Right cardiac atrium (tissue), 5 donors: Measurements from ENCODE around the gene GPHA2. TPM values are rescaled to one million over a fixed set of nuclear protein-coding genes. Genes with fewer than 3 reads are reported as not detected.

Source experiments
- ATAC-seq, 2 donors: fragments of 200-7000 bp; cut with Tn5 transposase; one replicate each; pipeline versions ENCODE4 v1.8.0 to v1.9.1; 2020; ENCODE audit warnings: moderate library complexity in 2 of 2, mild to moderate bottlenecking in 1 of 2
- DNase-seq, 3 donors: peaks; one replicate each; pipeline ENCODE4 v3.0.0-alpha.2; 2020
- H3K27ac ChIP-seq: one replicate; pipeline ENCODE4 v1.5.1; 2013; ENCODE audit warnings: mild to moderate bottlenecking, low read length, control low read depth, moderate library complexity
- H3K27me3 ChIP-seq: one replicate; pipeline ENCODE4 v1.6.1; 2013; ENCODE audit not compliant: control insufficient read depth, insufficient read depth
- H3K4me1 ChIP-seq: one replicate; pipeline ENCODE4 v1.6.1; 2013; ENCODE audit warnings: low read length; ENCODE audit not compliant: control insufficient read depth, insufficient read depth
- H3K4me3 ChIP-seq: one replicate; pipeline ENCODE4 v1.5.1; 2013; ENCODE audit warnings: low read length, control low read depth
- H3K9me3 ChIP-seq: one replicate; pipeline ENCODE4 v1.6.1; 2013; ENCODE audit warnings: low read length; ENCODE audit not compliant: control insufficient read depth
- WGBS: extraction: QIAGEN DNeasy Blood & Tissue Kit; methylation state at CpG from one replicate; pipeline ENCODE4 v1.1.7; 2013; 5-methylcytosine and 5-hydroxymethylcytosine counted together
- intact Hi-C, 4 donors: fragments of 100-400 bp; cut with DNase I; formaldehyde crosslinking; loops; one replicate each; pipeline versions ENCODE4 v1.11.0 to v1.14.0; 2022 to 2023
- polyA plus RNA-seq: library from polyadenylated mRNA; stranded (reverse); fragments of 200-250 nt; gene quantifications from one replicate; pipeline ENCODE4 v1.2.3, GENCODE V29; 2013
- total RNA-seq, 4 donors: library from RNA; stranded (reverse); fragmentation: NEBNext Ultra II Directional; extraction: Animal tissue kit (Norgen Biotek cat#: 25700); gene quantifications; one replicate each; pipeline ENCODE4 v1.2.1, GENCODE V29; 2021
- donor health status: healthy with polysubstance abuse.
- donor health status: DM: no; HTN: yes; CAD: no.
- donor health status: DM: no; HTN: no; CAD: no.
- donor health status: DM: no; HTN: yes; CAD: no; lungs with severe emphysema.
- donor health status: DM: yes; HTN: yes; CAD: no.

GPHA2 gene
- total and polyA plus RNA-seq, 5 donors = not detected

DNA sequence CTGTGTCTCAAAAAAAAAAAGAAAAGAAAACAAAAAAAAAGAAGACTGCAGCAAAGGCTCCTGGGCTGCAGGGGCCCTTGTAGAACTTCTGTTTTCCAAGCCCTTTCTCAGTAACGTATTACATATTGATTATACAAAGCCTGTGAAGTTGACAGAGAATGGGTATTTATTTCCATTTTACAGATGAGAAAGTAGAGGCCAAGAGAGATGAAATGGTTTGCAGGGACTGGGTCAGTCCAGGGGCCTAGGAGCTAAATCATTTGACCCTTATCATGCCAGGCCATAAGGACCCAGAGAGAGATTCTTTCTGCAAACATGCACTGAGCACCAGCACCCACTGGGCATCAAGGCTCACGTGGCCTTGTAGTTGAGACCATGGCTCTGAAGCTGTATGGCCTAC is 6.7 kb downstream of the GPHA2 start:
- 93% methylated on average over 2 of the region's 2 CpGs for WGBS
- intact Hi-C loops = loop anchor here in 1 of 4 donors (10.0 kb wide), 1 partner anchor 86 kb away; the partner anchor contains the start of gene ARL2
- H3K27me3 ChIP-seq = no peaks in the 10 kb centered on the region
- no peak for DNase-seq
- H3K4me3 ChIP-seq = no peak overlapping the region
- H3K9me3 ChIP-seq = no peaks in the 10 kb centered on the region
- H3K27ac ChIP-seq = no peak overlapping the region
- H3K4me1 ChIP-seq = no peaks in the 10 kb centered on the region
- no peak for ATAC-seq

DNA sequence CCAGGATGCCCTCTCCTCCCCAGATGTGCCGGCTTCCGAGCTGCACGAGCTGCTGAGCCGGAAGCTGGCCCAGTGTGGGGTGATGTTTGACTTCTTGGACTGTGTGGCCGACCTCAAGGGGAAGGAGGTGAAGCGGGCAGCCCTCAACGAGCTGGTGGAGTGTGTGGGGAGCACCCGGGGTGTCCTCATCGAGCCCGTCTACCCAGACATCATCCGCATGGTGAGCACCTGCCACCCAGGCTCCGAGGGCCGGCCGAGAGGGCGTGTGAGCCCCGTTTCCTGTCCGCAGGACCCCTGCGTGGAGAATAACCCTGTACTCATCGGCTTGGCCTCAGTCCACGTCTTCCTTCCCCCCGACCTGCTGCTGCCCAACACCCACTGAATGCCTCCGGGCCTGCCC is 9.0 kb downstream of the GPHA2 start:
- H3K4me1 ChIP-seq = no peaks in the 10 kb centered on the region
- H3K4me3 ChIP-seq = no peak overlapping the region
- intact Hi-C loops = loop anchor here in 1 of 4 donors (10.0 kb wide), 1 partner anchor 88 kb away; the partner anchor contains the start of gene ARL2
- WGBS = 78% methylated on average over 22 of the region's 22 CpGs
- DNase-seq (peak in 1 of 3 donors; percentile 51), ATAC-seq (no peak)
- H3K9me3 ChIP-seq = no peaks in the 10 kb centered on the region
- H3K27me3 ChIP-seq = no peaks in the 10 kb centered on the region
- H3K27ac ChIP-seq = no peak overlapping the region

DNA sequence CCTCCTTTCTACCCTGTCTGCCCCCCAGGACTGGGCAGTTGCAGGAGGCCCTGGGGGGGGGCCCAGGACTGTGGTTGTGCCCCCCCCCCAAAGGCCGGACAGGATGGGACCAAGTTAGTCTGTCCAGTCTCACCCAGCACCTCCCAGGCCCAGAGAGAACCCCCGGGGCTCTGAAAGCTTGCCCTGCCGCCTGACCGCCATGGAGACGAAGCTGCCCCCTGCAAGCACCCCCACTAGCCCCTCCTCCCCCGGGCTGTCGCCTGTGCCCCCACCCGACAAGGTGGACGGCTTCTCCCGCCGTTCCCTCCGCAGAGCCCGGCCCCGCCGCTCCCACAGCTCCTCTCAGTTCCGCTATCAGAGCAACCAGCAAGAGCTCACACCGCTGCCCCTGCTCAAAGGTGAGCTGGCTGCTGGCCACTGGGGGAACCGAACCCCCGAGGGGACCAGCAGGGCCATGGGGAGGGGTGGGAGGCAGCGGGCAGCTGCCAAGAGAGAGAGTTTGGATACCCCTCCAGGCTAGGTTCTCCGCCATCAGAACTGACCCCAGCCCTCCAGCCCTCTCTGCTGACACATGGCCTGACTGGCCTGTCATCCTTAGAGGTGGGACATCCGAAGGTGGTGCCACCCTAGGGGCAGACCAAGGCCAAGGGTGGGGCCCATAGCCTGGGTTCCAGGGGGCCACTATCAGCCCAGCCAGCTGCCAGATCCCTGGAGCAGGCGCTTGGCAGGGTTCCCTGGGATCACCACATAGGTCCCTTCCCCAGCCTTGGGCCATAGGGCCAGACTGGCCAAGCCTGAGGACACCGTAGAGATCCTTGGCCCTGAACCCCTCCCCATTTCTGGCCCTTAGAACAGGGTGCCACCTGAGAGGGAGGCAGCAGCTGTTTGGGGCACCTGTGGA is 9.9 kb downstream of the GPHA2 start:
- no peak overlapping the region for H3K27ac ChIP-seq
- peak overlapping the region; percentile 75 for H3K4me3 ChIP-seq
- no peaks in the 10 kb centered on the region for H3K4me1 ChIP-seq
- intact Hi-C loops = loop anchor here in 1 of 4 donors (10.0 kb wide), 1 partner anchor 89 kb away; the partner anchor contains the start of gene ARL2
- no peaks in the 10 kb centered on the region for H3K27me3 ChIP-seq
- H3K9me3 ChIP-seq = no peaks in the 10 kb centered on the region
- DNase-seq (peak in 2 of 3 donors; percentile 49 to 71), ATAC-seq (no peak)
- WGBS = 52% methylated on average over 24 of the region's 24 CpGs

DNA sequence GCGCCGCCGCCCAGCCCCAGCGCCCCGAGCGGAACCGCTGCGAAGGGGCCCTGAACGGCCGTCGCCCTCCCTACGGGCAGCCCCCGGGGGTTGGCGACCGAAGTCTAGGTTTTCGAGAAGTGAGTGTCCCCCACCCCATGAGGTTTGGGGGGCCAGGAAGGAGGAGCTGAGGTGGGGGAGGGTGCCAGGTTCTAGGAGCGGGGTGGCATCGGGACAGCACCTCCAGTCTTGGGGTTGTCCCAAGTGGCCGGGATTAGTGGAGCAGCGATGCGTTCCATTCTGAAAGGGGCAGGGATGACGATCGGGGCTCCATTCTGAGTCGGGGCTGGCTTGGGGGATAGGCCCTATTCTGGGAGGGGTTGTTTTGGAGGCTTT is 10.8 kb downstream of the GPHA2 start:
- Histone ChIP-seq H3K4me1 (no peaks in the 10 kb centered on the region), H3K9me3 (no peaks in the 10 kb centered on the region), H3K4me3 (peak overlapping the region; percentile 75), H3K27me3 (no peaks in the 10 kb centered on the region), H3K27ac (no peak overlapping the region)
- no peak for DNase-seq
- intact Hi-C loops = loop anchor here in 1 of 4 donors (10.0 kb wide), 1 partner anchor 90 kb away; the partner anchor contains the start of gene ARL2
- ATAC-seq = no peak
- under 1% methylated on average over 24 of the region's 24 CpGs for WGBS

DNA sequence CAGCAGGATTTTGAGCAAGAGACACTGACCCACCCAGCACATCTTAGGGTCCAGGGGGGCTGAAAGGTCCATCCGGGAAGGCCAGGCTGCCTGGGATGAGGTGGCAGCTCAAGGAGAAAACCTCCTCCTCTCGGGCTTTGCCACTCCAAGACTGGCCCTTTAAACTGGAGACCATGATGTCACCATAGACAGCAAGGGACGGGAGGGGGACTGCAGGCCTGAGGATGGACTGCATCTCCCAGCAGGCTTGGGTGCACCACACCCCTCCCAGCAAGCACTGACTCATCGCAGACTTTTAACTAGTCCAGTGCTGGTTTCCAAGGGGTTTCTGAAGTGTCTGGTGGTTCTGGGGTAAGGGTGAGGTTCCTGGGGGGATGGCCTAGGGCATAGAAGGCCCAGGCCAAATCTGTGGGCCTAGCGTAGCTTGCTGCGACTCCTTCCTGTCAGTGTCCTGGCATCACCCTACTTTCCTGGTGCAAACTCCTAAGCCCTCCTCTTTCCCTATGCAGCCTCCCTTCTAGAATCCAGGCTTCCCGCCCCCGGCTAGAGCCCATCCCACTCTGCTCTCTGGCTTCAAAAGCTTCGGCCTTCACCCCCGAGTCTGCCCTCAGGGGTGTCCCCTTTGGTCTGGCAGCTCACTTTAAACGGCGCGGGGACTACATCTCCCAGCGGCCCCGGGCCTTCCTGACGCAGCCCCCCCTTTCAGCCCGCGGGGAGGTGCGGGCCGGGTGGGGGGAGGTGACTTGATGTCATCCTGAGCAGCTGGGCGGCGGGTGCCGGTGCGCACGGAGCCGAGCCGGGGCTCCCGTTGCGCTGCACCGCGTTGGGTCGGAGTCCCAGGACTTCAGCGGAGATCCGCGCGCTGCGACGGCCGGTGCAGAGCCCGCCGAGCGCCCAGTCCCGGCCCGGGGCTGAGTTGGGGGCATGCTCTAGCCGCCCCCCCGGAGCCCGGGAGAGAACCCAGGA is 11.5 kb downstream of the GPHA2 start, which contains the start of gene PPP2R5B:
TSS of gene PPP2R5B (plus strand) at position 746 of the 966 bp plus-strand sequence. CDS start 1,046 bp downstream, outside the sequence.
- Histone ChIP-seq H3K9me3 (no peaks in the 10 kb centered on the region), H3K27ac (peak within 1 kb of the TSS; percentile 96), H3K4me1 (no peaks in the 10 kb centered on the region), H3K4me3 (peak within 1 kb of the TSS; percentile 75), H3K27me3 (no peaks in the 10 kb centered on the region)
- WGBS = under 1% methylated on average over 47 of the region's 47 CpGs
- intact Hi-C loops = loop anchor here in 1 of 4 donors (10.0 kb wide), 1 partner anchor 91 kb away; the partner anchor contains the start of gene ARL2
- DNase-seq (peak; percentile 94 to 98 (median 97)), ATAC-seq (peak; percentile 96 to 97)

DNA sequence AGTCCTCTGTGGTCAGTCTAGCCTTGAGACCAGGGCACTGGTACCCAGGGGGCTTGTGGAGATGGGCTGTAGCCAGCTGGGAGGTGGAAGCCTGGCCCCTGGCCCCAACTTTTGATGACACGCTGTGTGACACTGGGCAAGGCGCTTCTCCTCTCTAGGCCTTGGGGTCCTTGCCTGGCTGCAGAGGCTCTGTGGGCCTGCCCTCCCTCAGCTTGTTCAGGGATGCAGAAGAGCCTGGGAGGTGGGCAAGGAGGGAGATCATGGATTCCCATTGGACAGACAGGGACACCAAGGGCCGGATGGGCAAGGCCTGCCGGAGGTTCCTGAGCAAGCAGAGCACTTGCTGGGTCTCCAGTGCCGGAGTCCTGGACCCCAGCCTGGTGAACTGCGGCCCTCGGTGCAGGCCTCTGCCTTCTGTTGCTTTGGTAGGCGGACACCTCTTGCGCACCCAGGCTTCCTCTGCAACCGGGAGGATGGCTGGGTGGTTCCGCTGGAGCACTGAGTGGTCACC is 12.5 kb downstream of the GPHA2 start:
- peak overlapping the region; percentile 59 for H3K27ac ChIP-seq
- DNase-seq = peak in 1 of 3 donors; percentile 63
- H3K27me3 ChIP-seq = no peaks in the 10 kb centered on the region
- no peak overlapping the region for H3K4me3 ChIP-seq
- no peaks in the 10 kb centered on the region for H3K9me3 ChIP-seq
- 86% methylated on average over 11 of the region's 11 CpGs for WGBS
- intact Hi-C loops = loop anchor here in 1 of 4 donors (10.0 kb wide), 1 partner anchor 92 kb away; the partner anchor contains the start of gene ARL2
- no peak for ATAC-seq
- H3K4me1 ChIP-seq = no peaks in the 10 kb centered on the region

DNA sequence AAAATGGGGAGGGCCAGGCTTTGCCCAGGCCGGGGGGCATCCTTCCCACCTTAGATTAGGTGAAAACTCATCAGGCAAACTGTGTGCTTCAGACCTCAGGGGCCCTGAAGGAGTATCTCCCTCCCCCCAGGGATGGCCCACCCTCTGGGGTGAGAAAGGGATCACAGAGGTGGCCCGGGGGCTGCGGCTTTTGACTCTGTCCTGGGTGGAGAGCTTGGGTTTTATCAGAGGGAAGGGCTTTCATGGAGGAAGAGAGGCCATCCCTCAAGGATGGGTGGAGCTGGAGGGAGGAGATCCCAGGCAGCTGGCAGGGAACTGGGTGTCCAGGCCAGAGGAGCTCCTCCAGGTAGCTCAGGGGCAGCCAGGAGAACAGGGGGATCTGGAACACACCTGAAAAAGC is 14.3 kb downstream of the GPHA2 start:
- no peaks in the 10 kb centered on the region for H3K9me3 ChIP-seq
- peak in 1 of 3 donors; percentile 35 for DNase-seq
- intact Hi-C loops = loop anchor here in 1 of 4 donors (10.0 kb wide), 1 partner anchor 93 kb away; the partner anchor contains the start of gene ARL2
- H3K4me3 ChIP-seq = no peak overlapping the region
- no peak overlapping the region for H3K27ac ChIP-seq
- H3K27me3 ChIP-seq = no peaks in the 10 kb centered on the region
- no peaks in the 10 kb centered on the region for H3K4me1 ChIP-seq
- 41% methylated on average over 3 of the region's 3 CpGs for WGBS
- no peak for ATAC-seq

DNA sequence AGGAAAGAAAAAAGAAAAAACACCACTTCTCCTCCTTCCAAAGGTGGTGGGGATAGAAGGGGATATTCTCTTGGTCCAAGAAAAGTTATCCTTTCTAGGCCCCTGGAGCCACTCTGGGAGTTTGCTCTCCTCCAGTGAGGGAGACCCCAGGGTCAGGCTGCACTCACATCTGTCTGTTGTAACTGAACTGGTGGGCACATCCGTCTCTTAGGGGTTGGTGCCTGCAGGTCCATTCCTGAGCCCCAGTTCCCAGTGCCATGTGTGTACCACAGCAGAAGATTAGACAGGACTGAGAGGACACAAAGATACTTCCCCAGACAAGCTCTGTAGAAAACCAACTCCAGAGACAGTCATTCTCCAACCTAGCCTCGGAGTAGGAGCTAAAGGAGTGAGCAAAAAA is 15.6 kb downstream of the GPHA2 start:
- ATAC-seq = no peak
- H3K27ac ChIP-seq = no peak overlapping the region
- no peaks in the 10 kb centered on the region for H3K9me3 ChIP-seq
- intact Hi-C loops = loop anchor here in 1 of 4 donors (10.0 kb wide), 1 partner anchor 95 kb away; the partner anchor contains the start of gene ARL2
- no peak for DNase-seq
- H3K4me1 ChIP-seq = no peaks in the 10 kb centered on the region
- H3K4me3 ChIP-seq = no peak overlapping the region
- 69% methylated on average over 2 of the region's 2 CpGs for WGBS
- no peaks in the 10 kb centered on the region for H3K27me3 ChIP-seq

DNA sequence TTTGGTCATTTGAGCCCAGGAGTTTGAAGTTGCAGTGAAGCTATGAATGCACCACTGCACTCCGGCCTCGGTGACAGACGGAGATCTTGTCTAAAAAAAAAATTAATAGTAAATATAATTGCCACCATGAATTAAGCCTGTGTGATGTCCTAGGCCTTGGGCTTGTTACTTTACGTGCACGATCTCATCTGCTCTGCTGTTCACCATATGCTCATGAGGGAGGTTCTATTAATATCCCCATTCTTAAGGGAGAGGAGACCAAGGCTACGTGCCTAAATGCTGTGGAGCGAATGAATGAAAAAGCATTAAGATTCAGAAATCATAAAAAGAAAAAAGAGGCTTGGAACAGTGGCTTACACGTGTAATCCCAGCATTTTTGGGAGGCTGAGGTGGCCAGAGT is 16.1 kb downstream of the GPHA2 start:
- no peak for ATAC-seq
- Histone ChIP-seq H3K27ac (no peak overlapping the region), H3K27me3 (no peaks in the 10 kb centered on the region), H3K4me3 (no peak overlapping the region), H3K9me3 (no peaks in the 10 kb centered on the region), H3K4me1 (no peaks in the 10 kb centered on the region)
- WGBS = 81% methylated on average over 8 of the region's 8 CpGs
- intact Hi-C loops = loop anchor here in 1 of 4 donors (10.0 kb wide), 1 partner anchor 95 kb away; the partner anchor contains the start of gene ARL2
- DNase-seq = no peak

DNA sequence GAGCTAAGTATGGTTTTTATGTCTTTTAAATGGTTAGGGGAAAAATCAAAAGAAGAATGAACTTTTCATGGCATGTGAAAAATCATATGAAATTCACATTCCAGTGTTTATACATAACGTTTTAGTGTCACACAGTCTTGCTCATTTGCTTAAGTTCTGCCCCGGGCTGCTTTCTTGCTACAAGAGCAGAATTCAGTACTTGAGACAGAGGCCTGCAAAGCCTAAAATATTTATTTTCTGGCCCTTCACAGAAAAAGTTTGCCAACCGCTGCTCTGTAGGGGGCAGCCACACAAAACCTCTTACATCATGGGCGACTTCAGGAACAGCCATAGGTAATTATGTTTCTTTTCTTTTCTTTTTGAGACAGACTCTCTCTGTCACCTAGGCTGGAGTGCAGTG is 17.7 kb downstream of the GPHA2 start:
- no peaks in the 10 kb centered on the region for H3K27me3 ChIP-seq
- WGBS = 14% methylated on average over 4 of the region's 4 CpGs
- H3K4me1 ChIP-seq = no peaks in the 10 kb centered on the region
- ATAC-seq (no peak), DNase-seq (no peak)
- peak overlapping the region; percentile 89 for H3K4me3 ChIP-seq
- intact Hi-C loops = no loop called here
- no peaks in the 10 kb centered on the region for H3K9me3 ChIP-seq
- H3K27ac ChIP-seq = peak overlapping the region; percentile 63
